H9 (cell line): ENCODE data around the gene IMPACT. TPM values are rescaled to one million over a fixed set of nuclear protein-coding genes. Genes with fewer than 3 reads are reported as not detected.

Source experiments
- DNase-seq: peaks from one replicate; pipeline ENCODE4 v3.0.0-alpha.2; 2017
- H2AFZ ChIP-seq: one replicate; pipeline ENCODE4 v1.6.1; 2013; ENCODE audit warnings: mild to moderate bottlenecking, low read length, control low read depth, moderate library complexity
- H2AK5ac ChIP-seq: 2 replicates; pipeline ENCODE4 v1.6.1; 2013; ENCODE audit warnings: low read length, control low read depth, mixed read lengths; ENCODE audit not compliant: insufficient read length
- H2BK120ac ChIP-seq: one replicate; pipeline ENCODE4 v1.6.1; 2013; ENCODE audit warnings: low read depth, mild to moderate bottlenecking, low read length, control low read depth, inconsistent platforms; ENCODE audit not compliant: poor library complexity, severe bottlenecking
- H2BK12ac ChIP-seq: 2 replicates; pipeline ENCODE4 v1.6.1; 2013; ENCODE audit warnings: low read length, control low read depth, mixed read lengths, low read depth; ENCODE audit not compliant: insufficient read length
- H2BK15ac ChIP-seq: 2 replicates; pipeline ENCODE4 v1.6.1; 2013; ENCODE audit warnings: low read depth, low read length, control low read depth
- H2BK20ac ChIP-seq: one replicate; pipeline ENCODE4 v1.6.1; 2013; ENCODE audit warnings: low read depth, mild to moderate bottlenecking, low read length, control low read depth, inconsistent platforms; ENCODE audit not compliant: poor library complexity, severe bottlenecking
- H2BK5ac ChIP-seq: 2 replicates; pipeline ENCODE4 v1.6.1; 2013; ENCODE audit warnings: low read length, control low read depth, mixed read lengths; ENCODE audit not compliant: insufficient read length
- H3K14ac ChIP-seq: 2 replicates; pipeline ENCODE4 v1.6.1; 2013; ENCODE audit warnings: low read length, control low read depth; ENCODE audit not compliant: insufficient read depth
- H3K18ac ChIP-seq: 2 replicates; pipeline ENCODE4 v1.6.1; 2013; ENCODE audit warnings: low read depth, mild to moderate bottlenecking, mixed read lengths, low read length, control low read depth; ENCODE audit not compliant: insufficient read length
- H3K23ac ChIP-seq: 2 replicates; pipeline ENCODE4 v1.6.1; 2013; ENCODE audit warnings: low read length, control low read depth, mixed read lengths, low read depth; ENCODE audit not compliant: insufficient read length
- H3K23me2 ChIP-seq: 2 replicates; pipeline ENCODE4 v1.6.1; 2013; ENCODE audit warnings: low read depth, mild to moderate bottlenecking, mixed read lengths, low read length, control low read depth; ENCODE audit not compliant: insufficient read length, poor library complexity, severe bottlenecking
- H3K27ac ChIP-seq: 2 replicates; pipeline ENCODE4 v1.5.1; 2013; ENCODE audit warnings: low read length, control low read depth, mixed read lengths, low read depth; ENCODE audit not compliant: insufficient read length
- H3K27me3 ChIP-seq: 2 replicates; pipeline ENCODE4 v1.6.1; 2013; ENCODE audit warnings: low read length, control low read depth, inconsistent platforms; ENCODE audit not compliant: insufficient read depth
- H3K4ac ChIP-seq: 2 replicates; pipeline ENCODE4 v1.6.1; 2013; ENCODE audit warnings: low read depth, mild to moderate bottlenecking, control low read depth, inconsistent platforms, low read length, moderate library complexity
- H3K4me1 ChIP-seq: 2 replicates; pipeline ENCODE4 v1.6.1; 2013; ENCODE audit warnings: low read length, control low read depth, inconsistent platforms; ENCODE audit not compliant: insufficient read depth
- H3K4me2 ChIP-seq: 2 replicates; pipeline ENCODE4 v1.6.1; 2013; ENCODE audit warnings: low read length, control low read depth, mixed read lengths; ENCODE audit not compliant: insufficient read length, insufficient read depth
- H3K56ac ChIP-seq: 2 replicates; pipeline ENCODE4 v1.6.1; 2013; ENCODE audit warnings: low read depth, mild to moderate bottlenecking, mixed read lengths, low read length, control low read depth; ENCODE audit not compliant: insufficient read length
- H3K79me1 ChIP-seq: 2 replicates; pipeline ENCODE4 v1.6.1; 2013; ENCODE audit warnings: low read depth, mild to moderate bottlenecking, moderate library complexity, low read length, control low read depth, inconsistent platforms; ENCODE audit not compliant: insufficient read depth, poor library complexity, severe bottlenecking
- H3K79me2 ChIP-seq: 2 replicates; pipeline ENCODE4 v1.6.1; 2013; ENCODE audit warnings: low read length, control low read depth, inconsistent platforms; ENCODE audit not compliant: insufficient read depth
- H3K9ac ChIP-seq: 2 replicates; pipeline ENCODE4 v1.6.1; 2013; ENCODE audit warnings: low read length, control low read depth, mixed read lengths; ENCODE audit not compliant: insufficient read length; ENCODE audit errors: extremely low read depth
- H3K9me3 ChIP-seq: one replicate; pipeline ENCODE4 v1.6.1; 2013; ENCODE audit warnings: low read depth, low read length, inconsistent platforms; ENCODE audit not compliant: control insufficient read depth
- H3T11ph ChIP-seq: one replicate; pipeline ENCODE4 v1.6.1; 2013; ENCODE audit warnings: mild to moderate bottlenecking, low read length, control low read depth, inconsistent platforms
- H4K20me1 ChIP-seq: one replicate; pipeline ENCODE4 v1.6.1; 2013; ENCODE audit not compliant: control insufficient read depth, insufficient read length, insufficient read depth
- H4K5ac ChIP-seq: 2 replicates; pipeline ENCODE4 v1.6.1; 2013; ENCODE audit warnings: low read depth, mild to moderate bottlenecking, mixed read lengths, low read length, control low read depth; ENCODE audit not compliant: insufficient read length
- H4K8ac ChIP-seq: replicated peaks from 2 replicates; pipeline ENCODE4 v1.6.1; 2013; ENCODE audit warnings: low read length, control low read depth, mixed read lengths, low read depth; ENCODE audit not compliant: insufficient read length
- H4K91ac ChIP-seq: 2 replicates; pipeline ENCODE4 v1.6.1; 2013; ENCODE audit warnings: low read depth, mild to moderate bottlenecking, moderate library complexity, mixed read lengths, low read length, control low read depth; ENCODE audit not compliant: insufficient read length
- H3K27ac Mint-ChIP-seq, 3 experiments: 2 replicates in 2 of 3; 3 replicates in 1 of 3; pipeline ENCODE4 v1.8.0; 2020 to 2021; ENCODE audit warnings: mixed read lengths in 3 of 3, mild to moderate bottlenecking in 1 of 3, moderate library complexity in 1 of 3
- H3K27me3 Mint-ChIP-seq: 2 replicates; pipeline ENCODE4 v1.8.0; 2021; ENCODE audit warnings: low read depth, mild to moderate bottlenecking, moderate library complexity, mixed read lengths
- H3K36me3 Mint-ChIP-seq, 3 experiments: 2 replicates in 2 of 3; 3 replicates in 1 of 3; pipeline ENCODE4 v1.8.0; 2020 to 2021; ENCODE audit warnings: low read depth in 3 of 3, mixed read lengths in 3 of 3; ENCODE audit not compliant: insufficient read depth in 1 of 3
- H3K4me1 Mint-ChIP-seq, 2 experiments: 2 replicates each; pipeline ENCODE4 v1.8.0; 2020; ENCODE audit warnings: mixed read lengths in 2 of 2
- H3K4me3 Mint-ChIP-seq, 2 experiments: 2 replicates in 1 of 2; 3 replicates in 1 of 2; pipeline ENCODE4 v1.8.0; 2020 to 2021; ENCODE audit warnings: mild to moderate bottlenecking in 2 of 2, mixed read lengths in 2 of 2, moderate library complexity in 1 of 2
- H3K9me3 Mint-ChIP-seq, 2 experiments: 2 replicates in 1 of 2; 3 replicates in 1 of 2; pipeline ENCODE4 v1.8.0; 2020; ENCODE audit warnings: mild to moderate bottlenecking in 2 of 2, mixed read lengths in 2 of 2, moderate library complexity in 1 of 2
- WGBS: extraction: QIAGEN DNeasy Blood & Tissue Kit; methylation state at CpG from one replicate; pipeline ENCODE4 v1.1.7; 2013; ENCODE audit warnings: missing lambda C conversion rate, low lambda C conversion rate, mixed read lengths; ENCODE audit not compliant: insufficient read length; ENCODE audit errors: extremely low coverage; 5-methylcytosine and 5-hydroxymethylcytosine counted together
- total RNA-seq: library from RNA; stranded (reverse); gene quantifications from 2 replicates; pipeline ENCODE4 v1.2.1, GENCODE V29; 2021
- TF ChIP-seq, protein P1 (sequence below): fragments of 200-600 bp; sonication (generic); conservative IDR thresholded peaks from 3 replicates; pipeline ENCODE4 v1.8.0; 2021; ENCODE audit warnings: antibody characterized with exemption, mild to moderate bottlenecking

IMPACT gene
- total RNA-seq, 1 experiment from 2014 or later: 41.9 TPM

DNA sequence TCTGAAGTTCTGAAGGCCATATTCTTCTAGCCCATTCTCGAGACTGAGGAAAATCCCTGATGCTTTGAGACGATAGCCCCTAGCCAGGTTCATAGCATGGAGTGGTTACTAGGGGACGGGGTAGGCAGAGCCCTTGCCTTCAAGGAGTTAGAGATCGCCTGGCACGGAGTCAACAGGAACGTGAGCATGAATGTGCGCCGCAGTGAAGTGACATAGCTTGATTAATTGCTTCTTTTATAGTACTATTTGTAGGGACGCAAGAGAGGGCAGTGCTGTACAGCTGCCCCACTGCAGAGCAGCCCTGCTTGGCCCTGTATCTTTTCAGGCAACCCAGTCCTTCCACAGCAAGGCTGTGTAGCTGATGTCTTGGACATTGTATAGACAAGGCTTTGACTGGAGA lies 60.2 kb downstream of the IMPACT start:
- peak overlapping the region in 1 of 3 experiments; percentile 66; a peak in 1 of 7 replicates for H3K27ac Mint-ChIP-seq
- Histone ChIP-seq H3K4me2 (no peak overlapping the region), H3T11ph (no peak overlapping the region), H3K18ac (no peak overlapping the region), H3K9me3 (no peaks in the 10 kb centered on the region), H3K79me1 (no peaks in the 10 kb centered on the region), H3K4me1 (no peaks in the 10 kb centered on the region), H3K23me2 (no peaks in the 10 kb centered on the region), H2BK20ac (no peak overlapping the region), H2AK5ac (no peak overlapping the region), H3K79me2 (no peaks in the 10 kb centered on the region), H2BK12ac (no peak overlapping the region), H4K8ac (no peak overlapping the region), H3K4ac (no peak overlapping the region), H3K23ac (no peak overlapping the region), H3K9ac (no peak overlapping the region), H3K27ac (no peak overlapping the region), H2BK5ac (no peak overlapping the region), H2AFZ (no peak overlapping the region), H3K56ac (no peak overlapping the region), H4K20me1 (no peaks in the 10 kb centered on the region), H2BK120ac (no peak overlapping the region), H3K14ac (no peak overlapping the region), H2BK15ac (no peak overlapping the region), H4K5ac (no peak overlapping the region), H4K91ac (no peak overlapping the region), H3K27me3 (no peaks in the 10 kb centered on the region)
- no peaks in the 10 kb centered on the region for H3K4me1 Mint-ChIP-seq
- DNase-seq: no peak
- no peak overlapping the region for H3K4me3 Mint-ChIP-seq
- WGBS: no CpG with 5 or more reads among the region's 9 CpGs
- H3K36me3 Mint-ChIP-seq: no peaks in the 10 kb centered on the region
- H3K9me3 Mint-ChIP-seq: no peaks in the 10 kb centered on the region; a peak in 1 of 5 replicates
- TF ChIP-seq, protein P1, sequence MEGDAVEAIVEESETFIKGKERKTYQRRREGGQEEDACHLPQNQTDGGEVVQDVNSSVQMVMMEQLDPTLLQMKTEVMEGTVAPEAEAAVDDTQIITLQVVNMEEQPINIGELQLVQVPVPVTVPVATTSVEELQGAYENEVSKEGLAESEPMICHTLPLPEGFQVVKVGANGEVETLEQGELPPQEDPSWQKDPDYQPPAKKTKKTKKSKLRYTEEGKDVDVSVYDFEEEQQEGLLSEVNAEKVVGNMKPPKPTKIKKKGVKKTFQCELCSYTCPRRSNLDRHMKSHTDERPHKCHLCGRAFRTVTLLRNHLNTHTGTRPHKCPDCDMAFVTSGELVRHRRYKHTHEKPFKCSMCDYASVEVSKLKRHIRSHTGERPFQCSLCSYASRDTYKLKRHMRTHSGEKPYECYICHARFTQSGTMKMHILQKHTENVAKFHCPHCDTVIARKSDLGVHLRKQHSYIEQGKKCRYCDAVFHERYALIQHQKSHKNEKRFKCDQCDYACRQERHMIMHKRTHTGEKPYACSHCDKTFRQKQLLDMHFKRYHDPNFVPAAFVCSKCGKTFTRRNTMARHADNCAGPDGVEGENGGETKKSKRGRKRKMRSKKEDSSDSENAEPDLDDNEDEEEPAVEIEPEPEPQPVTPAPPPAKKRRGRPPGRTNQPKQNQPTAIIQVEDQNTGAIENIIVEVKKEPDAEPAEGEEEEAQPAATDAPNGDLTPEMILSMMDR: no peak
- no peaks in the 10 kb centered on the region for H3K27me3 Mint-ChIP-seq
